ENCODE data around the gene VAV2.

GRCh38 chr9:134037641-134038040 lies 45.5 kb upstream of the VAV2 start:
- TF ChIP-seq POLR2A (IDR thresholded peaks at IDR 0.05), result no peak
- TF ChIP-seq, protein P1, sequence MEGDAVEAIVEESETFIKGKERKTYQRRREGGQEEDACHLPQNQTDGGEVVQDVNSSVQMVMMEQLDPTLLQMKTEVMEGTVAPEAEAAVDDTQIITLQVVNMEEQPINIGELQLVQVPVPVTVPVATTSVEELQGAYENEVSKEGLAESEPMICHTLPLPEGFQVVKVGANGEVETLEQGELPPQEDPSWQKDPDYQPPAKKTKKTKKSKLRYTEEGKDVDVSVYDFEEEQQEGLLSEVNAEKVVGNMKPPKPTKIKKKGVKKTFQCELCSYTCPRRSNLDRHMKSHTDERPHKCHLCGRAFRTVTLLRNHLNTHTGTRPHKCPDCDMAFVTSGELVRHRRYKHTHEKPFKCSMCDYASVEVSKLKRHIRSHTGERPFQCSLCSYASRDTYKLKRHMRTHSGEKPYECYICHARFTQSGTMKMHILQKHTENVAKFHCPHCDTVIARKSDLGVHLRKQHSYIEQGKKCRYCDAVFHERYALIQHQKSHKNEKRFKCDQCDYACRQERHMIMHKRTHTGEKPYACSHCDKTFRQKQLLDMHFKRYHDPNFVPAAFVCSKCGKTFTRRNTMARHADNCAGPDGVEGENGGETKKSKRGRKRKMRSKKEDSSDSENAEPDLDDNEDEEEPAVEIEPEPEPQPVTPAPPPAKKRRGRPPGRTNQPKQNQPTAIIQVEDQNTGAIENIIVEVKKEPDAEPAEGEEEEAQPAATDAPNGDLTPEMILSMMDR (IDR thresholded peaks at IDR 0.05), result no peak

Data from tibial nerve (tissue), 3 donors.